ENCODE results near the gene EFCAB9.
"Not testable (repeated sequence)": the region's sequence is repeated elsewhere in the genome, so short reads cannot be mapped to it uniquely, and the experiment has no call there.

EFCAB9 gene

DNA sequence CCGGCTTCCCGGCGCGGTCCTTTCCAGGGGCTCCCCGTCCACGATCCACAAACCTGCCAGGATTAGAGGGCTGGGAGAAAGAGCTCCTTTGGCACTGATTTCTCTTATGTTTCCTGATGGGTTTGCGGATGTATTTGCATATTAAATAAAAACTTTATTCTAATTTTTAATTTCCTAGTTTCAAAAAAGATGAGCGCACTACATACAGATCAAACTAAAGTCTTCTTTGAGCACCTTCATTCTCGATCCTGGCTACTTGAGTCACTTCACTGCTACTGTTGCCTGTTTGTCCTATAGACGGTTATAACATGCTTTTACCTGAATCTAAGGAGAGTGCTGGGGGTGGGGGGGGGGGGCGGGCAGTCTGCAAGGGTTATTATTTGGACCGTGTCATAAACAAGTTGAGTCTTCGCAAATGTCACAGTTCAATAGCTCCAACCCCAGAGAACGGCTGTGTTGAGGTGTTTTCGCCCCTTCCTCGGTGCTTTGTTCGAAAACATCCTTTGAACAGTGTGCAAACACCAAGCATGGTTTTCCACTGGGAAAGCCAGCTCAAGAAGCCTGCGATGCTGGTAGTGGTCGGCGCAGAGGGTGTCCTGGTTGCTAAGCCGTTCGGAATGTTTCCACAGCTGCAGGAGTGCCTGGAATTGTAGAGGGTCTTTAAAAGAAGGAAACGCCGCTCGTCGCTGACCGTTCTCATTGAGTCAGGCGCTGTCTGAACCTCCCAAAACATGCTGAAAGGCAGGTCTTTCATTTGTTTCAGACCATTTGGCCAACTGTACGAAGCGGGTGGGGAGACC, 4.9 kb upstream of the EFCAB9 start:
- DNase-seq (ENCODE audit: low read depth) = no peak

DNA sequence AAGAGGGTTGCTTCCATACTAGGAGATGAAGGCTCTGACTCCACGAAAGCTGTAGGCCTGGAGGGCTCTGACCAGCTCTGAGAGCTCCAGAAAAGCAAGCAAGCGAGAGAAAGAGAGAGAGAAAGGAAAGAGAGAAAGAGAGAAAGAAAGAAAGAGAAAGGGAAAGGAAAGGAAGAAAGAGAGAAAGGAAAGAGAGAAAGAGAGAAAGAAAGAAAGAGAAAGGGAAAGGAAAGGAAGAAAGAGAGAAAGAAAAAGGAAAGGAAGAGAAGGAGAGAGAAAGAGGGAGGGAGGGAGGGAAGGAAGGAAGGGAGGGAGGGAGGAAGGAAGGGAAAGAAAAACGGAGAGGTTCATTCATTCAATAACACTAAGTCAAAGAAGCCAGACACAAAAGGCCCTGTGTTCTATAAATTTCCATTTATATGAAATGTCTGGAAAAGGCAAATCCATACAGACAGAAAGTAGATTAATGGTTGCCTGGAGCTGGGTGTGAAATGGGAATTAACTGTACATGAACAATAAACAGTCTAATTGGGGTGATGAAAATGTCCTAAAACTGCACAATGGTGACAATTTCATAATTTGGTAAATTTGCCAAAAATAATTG, 4.2 kb upstream of the EFCAB9 start:
- DNase-seq (ENCODE audit: low read depth) = no peak

DNA sequence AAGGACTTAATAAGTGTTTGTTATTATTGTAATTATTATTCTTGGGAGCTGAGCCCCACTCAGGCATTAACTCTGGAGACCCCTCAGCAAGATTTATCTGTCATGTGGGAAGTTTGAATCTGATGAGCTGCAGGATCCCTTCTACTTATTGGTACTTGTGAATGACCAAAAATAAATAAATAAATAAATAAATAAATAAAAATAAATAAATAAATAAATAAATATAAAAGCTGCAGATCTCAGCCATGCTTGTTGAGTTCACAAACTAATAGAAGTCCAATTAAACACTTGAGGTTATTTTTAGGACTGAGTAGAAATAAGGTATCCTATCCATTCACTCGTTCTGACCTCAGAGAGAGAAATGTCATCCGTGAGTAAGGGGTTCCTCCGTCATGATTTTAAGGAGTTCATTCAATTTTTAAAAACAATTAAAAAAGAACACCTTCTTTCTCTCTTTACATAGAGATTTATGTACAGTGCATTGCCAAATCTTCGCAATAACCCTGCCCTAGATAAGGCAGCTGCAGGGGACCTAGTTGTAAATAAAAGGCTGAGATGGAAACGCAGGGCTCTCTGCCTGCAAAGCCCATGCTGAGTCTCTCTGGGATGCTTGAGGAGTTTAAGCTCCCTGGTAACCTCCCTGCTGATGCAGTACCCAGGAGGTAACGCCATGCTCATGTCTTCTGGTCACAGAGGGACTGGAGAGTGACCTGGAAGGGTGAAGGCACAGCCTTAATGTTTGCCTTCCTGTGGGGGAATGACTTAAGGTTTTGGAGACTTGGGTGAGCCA, 1.2 kb downstream of the EFCAB9 start:
- DNase-seq (ENCODE audit: low read depth) = no peak

DNA sequence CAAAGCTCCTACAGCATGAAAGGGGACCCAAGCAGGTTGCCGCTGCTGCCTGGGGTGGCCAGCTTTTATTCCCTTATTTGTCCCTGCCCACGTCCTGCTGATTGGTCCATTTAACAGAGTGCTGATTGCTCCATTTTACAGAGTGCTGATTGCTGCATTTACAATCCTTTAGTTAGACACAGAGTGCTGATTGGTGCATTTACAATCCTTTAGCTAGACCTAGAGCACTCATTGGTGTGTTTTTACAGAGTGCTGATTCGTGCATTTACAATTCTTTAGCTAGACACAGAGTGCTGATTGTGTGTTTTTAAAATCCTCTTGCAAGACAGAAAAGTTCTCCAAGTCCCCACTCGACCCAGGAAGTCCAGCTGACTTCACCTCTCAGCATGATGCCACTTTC, 3.8 kb downstream of the EFCAB9 start:
- DNase-seq (ENCODE audit: low read depth) = not testable (repeated sequence)

DNA sequence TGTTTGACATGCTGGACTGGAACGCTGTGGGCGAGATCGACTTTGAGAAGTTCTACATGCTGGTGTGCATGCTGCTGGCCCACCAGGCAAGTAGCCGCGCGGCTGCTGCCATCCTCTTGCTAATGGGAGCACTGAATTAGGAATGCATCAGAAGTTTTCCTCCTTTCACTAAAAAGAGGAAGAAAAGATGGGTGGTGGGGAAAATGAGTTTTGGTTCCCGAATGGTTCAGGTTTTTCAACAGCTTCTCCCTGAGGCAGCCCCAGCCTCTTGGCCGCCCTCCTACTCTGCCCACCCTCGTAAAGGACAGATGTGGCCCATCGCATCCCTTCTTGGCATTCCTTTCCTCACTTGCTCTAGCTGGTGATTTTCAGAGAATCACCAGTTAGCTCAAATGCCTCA, 5.5 kb downstream of the EFCAB9 start:
- no peak for DNase-seq (ENCODE audit: low read depth)

DNA sequence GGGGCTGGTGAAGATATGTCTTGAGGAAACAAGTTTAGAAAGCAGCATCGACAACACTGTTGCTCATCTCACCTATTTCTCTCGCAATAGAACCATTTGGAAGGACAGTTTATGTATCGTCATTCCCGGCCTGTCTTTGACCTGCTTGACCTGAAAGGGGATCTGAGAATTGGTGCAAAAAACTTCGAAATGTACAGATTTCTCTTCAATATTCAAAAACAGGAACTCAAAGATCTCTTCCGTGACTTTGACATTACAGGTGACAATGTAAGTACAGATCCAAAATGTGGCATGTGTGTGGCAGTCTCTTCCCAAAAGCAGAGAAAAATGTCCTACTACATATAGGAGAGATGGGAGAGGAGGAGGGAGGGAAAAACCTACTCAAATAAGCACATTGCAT, 6.5 kb downstream of the EFCAB9 start:
- DNase-seq (ENCODE audit: low read depth) = no peak

DNA sequence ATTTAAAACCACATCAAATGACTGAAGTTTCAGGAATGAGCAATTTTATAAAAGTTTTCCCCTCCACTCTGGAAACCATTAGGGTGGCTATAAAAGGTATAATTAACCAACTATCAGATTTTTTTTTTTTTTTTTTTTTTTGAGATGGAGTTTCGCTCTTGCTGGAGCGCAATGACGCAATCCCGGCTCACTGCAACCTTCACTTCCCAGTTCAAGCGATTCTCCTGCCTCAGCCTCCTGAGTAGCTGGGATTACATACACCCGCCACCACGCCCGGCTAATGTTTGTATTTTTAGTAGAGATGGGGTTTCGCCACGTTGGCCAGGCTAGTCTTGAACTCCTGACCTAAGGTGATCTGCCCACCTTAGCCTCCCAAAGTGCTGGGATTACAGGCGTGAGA, 12.0 kb downstream of the EFCAB9 start:
- not testable (repeated sequence) for DNase-seq (ENCODE audit: low read depth)

DNA sequence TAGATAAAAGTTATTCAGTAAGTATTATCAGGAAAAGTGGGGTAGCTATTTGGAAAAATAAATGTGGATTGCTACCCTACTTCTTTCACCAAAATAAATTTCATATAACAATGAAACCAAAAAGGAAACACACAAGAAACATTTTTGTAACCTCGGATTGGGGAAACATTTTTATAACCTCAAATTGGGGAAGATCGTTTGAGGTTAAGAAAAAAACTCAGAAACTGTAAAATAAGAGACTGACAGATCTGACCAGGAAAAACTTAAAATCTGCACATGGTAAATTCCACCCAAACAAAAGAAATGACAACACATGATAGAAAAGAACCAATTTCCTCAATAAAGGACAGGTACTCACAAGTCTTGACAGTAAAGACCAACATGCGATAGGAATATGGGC, 13.5 kb downstream of the EFCAB9 start:
- DNase-seq (ENCODE audit: low read depth) = no peak

DNA sequence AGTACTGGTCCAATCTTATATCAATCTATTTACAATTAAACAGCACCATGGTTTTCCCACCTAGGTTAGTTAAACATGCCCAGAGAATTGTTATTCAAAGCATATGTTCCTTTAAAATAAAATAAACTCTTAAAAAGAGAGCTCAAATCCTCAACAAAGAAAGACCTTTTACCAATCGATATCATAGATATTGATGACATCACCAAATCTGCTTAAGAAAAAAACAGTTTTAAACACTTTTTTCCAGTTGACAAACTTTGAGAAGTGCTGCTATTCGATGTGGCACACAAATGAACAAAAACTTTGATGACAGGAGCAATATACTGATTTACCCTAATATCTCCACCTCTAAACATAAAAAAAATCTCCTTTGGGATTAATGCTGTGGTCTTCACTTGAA, 15.7 kb downstream of the EFCAB9 start:
- no peak for DNase-seq (ENCODE audit: low read depth)

DNA sequence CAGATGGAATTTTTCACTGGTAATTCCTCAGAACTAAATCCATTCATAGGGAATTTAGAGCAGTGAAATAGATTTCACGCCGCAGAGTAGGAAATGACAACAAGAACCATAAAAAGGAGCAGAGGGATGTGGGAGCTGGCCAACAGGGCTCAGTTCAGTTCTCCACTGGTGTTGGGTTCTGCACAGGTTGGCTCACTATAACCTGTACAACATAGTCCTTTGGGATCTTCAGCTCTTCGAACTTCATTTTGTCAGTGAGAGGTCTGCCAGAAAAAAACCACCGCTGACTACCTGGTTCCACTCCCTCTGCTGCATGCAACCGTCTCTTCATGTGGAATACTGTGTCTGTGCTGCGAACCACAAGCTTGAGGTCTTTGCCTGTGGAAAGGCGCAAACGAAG, 17.7 kb downstream of the EFCAB9 start:
- no peak for DNase-seq (ENCODE audit: low read depth)

DNA sequence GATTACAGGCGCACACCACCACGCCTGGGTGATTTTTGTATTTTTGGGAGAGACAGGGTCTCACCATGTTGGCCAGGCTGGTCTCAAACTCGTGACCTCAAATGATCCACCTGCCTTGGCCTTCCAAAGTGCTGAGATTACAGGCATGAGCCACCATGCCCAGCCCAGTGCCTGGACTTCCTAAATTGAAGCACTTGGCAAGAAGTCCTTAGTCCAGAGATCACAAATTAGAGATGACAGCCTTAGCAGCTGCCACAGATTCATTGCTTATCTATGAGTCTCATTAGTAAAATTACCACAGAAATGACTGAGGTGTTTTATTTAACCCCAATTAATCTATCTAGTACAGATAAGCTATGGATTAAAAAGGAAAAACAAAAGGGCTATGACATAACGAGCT, 19.2 kb downstream of the EFCAB9 start:
- DNase-seq (ENCODE audit: low read depth) = no peak

DNA sequence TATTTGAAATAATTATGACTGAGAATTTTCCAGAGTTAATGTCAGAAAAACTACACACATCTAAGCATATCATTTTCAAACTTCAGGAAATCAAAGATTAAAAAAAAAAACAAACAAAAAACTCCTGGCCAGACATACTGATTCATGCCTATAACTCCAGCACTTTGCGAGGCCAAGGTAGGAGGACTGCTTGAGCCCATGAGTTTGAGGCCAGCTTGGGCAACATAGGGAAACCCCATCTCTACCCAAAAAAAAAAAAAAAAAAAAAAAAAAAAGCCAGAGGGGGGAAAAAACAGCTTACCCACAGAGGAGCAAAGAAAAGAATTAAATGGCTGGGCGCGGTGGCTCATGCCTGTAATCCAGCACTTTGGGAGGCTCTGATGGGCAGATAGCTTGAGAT, 22.4 kb downstream of the EFCAB9 start:
- DNase-seq (ENCODE audit: low read depth) = no peak

DNA sequence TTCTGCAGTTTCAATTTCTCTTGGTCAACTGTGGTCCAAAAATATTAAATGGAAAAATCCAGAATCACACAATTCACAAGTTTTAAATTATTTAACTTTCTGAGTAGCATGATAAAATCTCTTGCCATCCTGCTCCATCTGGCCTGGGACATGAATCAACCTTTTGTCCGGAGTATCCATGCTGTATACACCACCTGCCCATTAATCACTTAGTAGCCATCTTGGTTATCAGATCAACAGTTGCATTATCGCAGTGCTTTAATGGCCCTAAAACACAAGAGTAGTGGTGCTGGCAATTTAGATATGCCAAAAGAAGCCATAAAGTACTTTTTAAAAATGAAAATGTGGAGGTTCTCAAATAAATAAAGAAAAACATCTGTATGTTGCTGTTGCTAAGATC, 25.3 kb downstream of the EFCAB9 start:
- no peak for DNase-seq (ENCODE audit: low read depth)

DNA sequence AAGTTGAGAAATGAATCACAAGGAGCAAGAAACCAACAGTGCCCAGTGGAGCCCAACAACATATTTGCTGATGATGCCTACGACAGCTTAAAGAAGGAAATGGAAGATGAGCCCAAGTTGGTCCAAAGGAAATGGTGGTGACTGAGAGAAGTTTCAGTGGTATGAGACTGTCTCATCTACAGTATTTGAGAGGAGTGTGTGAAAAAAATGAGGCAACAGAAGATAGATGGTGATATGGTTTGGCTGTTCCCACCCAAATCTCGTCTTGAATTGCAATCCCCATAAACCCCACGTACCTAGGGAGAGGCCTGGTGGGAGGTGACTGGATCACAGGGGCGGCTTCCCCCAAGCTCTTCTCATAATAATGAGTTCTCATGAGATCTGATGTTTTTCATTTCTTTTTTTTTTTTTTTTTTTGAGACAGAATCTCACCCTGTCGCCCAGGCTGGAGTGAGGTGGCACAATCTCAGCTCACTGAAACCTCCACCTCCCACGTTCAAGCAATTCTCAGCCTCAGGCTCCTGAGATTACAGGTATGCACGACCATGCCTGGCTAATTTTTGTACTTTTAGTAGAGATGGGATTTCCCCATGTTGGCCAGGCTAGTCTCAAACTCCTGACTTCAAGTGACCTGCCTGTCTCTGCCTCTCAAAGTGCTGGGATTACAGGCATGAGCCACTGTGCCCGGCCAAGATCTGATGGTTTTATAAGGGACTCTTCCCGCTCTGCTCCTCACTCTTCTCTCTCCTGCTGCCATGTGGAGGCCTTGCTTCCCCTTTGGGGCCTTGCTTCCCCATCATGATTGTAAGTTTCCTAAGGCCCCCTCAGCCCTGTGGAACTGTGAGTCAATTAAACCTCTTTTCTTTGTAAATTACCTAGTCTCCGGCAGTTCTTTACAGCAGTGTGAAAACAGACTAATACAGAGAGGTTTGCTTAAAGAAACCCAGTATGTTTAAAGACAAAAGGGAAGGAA, 30.2 kb downstream of the EFCAB9 start:
- DNase-seq (ENCODE audit: low read depth) = no peak

DNA sequence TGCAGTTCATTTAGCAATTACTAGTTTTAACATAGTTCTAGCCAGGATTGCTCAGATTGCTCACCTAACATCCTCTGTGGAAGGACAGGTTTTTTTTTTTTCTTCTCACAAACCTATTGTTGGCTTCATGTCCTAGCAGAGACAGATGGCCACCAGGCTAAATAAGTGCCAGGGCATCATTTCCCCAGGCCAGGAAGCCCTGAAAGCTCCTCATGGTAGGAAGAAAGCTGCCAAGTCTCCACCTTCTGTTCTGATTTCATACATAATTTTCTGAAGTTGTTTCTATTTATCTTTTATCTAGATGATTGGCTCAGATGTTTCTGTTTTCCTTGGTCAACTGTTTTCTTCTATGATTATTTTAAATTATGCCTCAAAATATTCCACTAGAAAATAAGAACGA, 31.0 kb downstream of the EFCAB9 start:
- no peak for DNase-seq (ENCODE audit: low read depth)

DNA sequence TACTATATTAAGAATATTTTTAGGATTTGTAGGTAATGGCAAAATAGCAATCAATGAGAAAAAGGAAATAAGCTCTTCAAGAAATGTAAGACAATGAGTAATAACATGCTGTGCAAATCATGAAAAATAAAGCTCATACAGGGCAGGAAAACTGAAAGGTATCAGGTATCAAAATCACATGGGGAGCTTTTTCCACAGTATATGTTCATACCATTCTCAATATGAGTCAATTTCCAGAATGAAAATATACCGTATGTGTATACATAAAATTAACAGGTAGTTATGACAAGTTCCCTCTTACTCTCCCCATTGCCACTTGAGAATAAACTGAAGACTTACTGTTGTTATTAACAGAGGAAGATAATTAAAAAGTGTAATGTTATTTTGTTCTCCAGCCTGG, 35.9 kb downstream of the EFCAB9 start:
- no peak for DNase-seq (ENCODE audit: low read depth)

DNA sequence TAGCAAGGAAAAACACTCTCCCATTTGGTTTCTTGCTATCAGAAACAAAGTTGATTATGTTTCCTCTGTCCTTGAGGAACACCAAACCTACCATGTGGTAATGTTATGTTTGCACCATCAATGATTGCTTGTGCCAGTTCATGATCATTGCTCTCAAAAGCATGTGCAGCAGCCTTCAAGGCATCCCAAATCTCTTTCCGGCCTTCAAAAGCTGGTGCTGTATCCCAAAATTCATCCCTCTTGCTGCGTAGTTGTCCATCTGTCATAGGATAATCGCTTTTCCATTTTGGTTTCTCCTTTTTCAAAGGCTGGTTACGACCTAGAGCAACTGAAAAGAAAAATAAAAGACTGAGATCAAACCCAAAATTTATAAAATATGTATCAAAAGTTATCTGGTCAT, 40.1 kb downstream of the EFCAB9 start:
- DNase-seq (ENCODE audit: low read depth) = no peak

DNA sequence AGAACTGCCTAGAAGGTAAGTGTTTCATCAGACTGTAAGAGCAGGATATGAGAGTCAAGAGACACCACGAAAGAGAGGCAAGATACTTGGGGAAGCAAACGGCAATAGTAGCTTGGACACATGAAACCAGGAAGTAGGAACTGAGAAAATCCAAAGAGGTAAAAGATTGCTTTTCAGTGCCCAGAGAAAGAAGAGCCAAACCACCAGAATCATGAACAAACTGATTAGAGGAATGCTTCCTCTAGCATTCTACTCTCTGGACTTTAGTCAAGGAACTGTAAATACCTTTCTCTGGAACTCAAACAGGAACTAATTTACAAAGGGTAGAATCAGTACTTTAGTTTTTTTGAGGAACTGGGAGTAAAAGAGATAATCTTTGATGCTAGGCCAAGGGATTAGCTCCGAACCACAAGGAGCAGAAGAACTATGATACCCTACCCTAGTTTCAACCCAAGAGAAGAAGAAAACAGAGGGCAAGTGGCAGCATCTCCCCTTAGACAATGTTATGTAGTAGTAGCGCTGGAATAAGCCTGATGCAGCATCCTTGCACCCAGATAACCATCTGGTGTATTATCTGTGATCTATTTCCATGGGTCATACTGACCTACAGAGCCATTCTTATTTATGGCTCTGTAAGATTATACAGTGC, 41.3 kb downstream of the EFCAB9 start:
- no peak for DNase-seq (ENCODE audit: low read depth)

DNA sequence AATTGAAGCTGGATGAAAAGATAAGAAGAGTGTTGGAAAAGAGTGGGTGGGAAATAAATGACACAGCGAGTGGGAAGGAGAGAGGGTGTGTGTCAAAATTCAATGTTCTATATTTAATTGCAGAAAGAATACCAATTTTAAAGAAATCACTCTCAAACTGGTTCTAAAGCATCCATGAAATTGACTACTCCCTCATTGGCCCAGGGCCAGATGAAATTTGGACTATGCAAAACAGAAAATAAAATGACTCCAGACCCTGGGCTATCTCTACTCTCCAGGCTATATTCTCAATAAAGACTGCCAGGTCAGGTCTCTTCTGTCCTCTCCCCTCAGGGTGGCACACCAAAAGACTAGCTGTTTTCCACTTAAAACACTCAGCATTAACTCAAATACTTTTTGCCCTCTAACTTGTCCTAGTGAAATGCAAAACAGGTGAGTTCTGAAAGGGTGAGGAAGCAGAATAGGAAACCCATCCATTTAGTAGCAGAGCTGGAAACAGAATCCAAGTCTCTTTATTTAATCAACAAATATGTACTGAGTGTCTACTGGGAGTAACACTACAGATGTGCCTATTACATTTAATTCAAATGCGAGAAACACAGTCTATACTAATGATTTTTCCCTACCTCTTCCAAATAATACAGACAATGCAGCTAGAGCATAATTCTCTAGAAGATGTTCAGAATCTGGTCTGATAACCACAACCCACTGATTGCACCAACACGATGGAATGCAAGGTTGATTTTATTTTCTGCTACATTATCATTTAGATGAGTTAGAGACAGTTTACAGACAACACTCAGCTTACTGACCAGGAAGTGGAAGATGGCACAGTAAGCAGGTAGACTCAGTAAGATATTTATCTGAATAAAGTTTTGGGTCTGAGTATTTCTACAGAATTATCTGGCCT, 42.1 kb downstream of the EFCAB9 start:
- DNase-seq (ENCODE audit: low read depth) = no peak

DNA sequence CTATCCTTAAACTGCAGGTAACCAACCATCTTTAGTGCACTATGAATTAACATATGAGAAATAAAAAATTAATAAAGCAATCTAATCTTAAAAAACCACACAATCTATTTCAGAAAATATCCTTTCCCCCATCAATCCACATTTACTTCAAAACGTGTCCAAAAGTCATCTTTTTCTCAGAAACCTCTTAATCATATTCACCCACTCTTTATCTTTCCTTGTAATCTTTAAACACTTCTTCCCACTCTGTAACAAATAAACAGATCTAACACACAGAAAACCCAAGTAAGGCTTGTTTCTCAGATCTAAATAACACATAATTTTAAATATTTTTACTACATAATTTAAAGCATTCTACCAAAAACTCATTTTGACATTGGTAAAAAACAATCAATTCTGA, 44.4 kb downstream of the EFCAB9 start:
- no peak for DNase-seq (ENCODE audit: low read depth)

Data from activated T-cell treated with anti-CD3 and anti-CD28 coated beads for 1 hour (primary cell).